RWPE1 (cell line): ENCODE measurements around the gene TMEM184B.

Source experiments
- CTCF ChIA-PET: fragments of 350-600 bp; sonication (Branson Sonifier 250); formaldehyde crosslinking; extraction: SDS; loops from one replicate; lab custom pipeline; 2021; lab: Yijun Ruan, JAX
- POLR2A ChIA-PET: fragments of 400-600 bp; formaldehyde crosslinking; extraction: SDS; loops from one replicate; lab custom pipeline; 2020; ENCODE audit warnings: antibody characterized with exemption; ENCODE audit not compliant: low non-redundant PET; lab: Yijun Ruan, JAX
- DNase-seq: peaks from one replicate; pipeline ENCODE4 v3.0.0; 2012; ENCODE audit warnings: low spot score
- H3K27ac ChIP-seq: fragments of 450-650 bp; 2 replicates; pipeline ENCODE4 v1.5.1; 2017
- TF ChIP-seq, protein P1 (sequence below): fragments of 450-650 bp; conservative IDR thresholded peaks from 2 replicates; pipeline ENCODE4 v1.5.1; 2017; ENCODE audit warnings: low read depth, mild to moderate bottlenecking

Gene TMEM184B

GRCh38 chr22:38270091-38270992, 2.5 kb downstream of the TMEM184B start:
- peak overlapping the region; percentile 83 for H3K27ac ChIP-seq
- TF ChIP-seq, protein P1, sequence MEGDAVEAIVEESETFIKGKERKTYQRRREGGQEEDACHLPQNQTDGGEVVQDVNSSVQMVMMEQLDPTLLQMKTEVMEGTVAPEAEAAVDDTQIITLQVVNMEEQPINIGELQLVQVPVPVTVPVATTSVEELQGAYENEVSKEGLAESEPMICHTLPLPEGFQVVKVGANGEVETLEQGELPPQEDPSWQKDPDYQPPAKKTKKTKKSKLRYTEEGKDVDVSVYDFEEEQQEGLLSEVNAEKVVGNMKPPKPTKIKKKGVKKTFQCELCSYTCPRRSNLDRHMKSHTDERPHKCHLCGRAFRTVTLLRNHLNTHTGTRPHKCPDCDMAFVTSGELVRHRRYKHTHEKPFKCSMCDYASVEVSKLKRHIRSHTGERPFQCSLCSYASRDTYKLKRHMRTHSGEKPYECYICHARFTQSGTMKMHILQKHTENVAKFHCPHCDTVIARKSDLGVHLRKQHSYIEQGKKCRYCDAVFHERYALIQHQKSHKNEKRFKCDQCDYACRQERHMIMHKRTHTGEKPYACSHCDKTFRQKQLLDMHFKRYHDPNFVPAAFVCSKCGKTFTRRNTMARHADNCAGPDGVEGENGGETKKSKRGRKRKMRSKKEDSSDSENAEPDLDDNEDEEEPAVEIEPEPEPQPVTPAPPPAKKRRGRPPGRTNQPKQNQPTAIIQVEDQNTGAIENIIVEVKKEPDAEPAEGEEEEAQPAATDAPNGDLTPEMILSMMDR: no peak
- no peak for DNase-seq
- POLR2A ChIA-PET: interaction anchor here (0.5 kb wide), 1 partner anchor 10 kb away, joined by 3 read pairs; no protein-coding TSS in a partner anchor
- CTCF ChIA-PET: interaction anchor here (0.6 kb wide), 1 partner anchor 117 kb away, joined by 3 read pairs; no protein-coding TSS in a partner anchor

- ChIA-PET CTCF (no interaction called here), POLR2A (no interaction called here)
- TF ChIP-seq, protein P1: no peak
- H3K27ac ChIP-seq: peak overlapping the region; percentile 83
- DNase-seq: no peak
Observed at GRCh38 chr22:38269466-38269865, 3.3 kb downstream of the TMEM184B start.

GRCh38 chr22:38267086-38267485, 5.7 kb downstream of the TMEM184B start:
- TF ChIP-seq, protein P1: no peak
- POLR2A ChIA-PET: no interaction called here
- CTCF ChIA-PET: interaction anchor here (0.7 kb wide), 1 partner anchor 9 kb away, joined by 3 read pairs; no protein-coding TSS in a partner anchor
- no peak for DNase-seq
- peak overlapping the region; percentile 33 for H3K27ac ChIP-seq

DNA sequence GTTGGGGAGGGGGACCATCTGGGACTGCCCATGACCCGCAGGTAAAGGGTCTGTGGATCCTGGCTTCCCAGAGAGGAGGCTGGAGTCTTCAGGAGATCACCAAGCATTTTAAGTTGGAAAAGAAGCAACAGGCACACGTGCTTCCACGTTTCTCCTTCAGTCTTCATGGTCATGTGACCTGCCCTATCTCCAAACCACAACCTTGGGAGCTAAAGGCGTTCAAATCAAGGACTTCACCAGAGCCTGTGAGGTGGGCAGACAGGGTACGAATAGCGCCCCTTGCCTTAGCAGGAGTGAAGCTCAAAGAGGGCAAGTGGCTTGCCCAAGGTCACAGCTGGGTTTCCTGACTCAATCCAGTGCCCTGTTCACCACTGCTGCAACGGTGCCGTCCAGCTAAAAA, 6.7 kb downstream of the TMEM184B start:
- no peak for DNase-seq
- ChIA-PET CTCF (no interaction called here), POLR2A (interaction anchor here (0.6 kb wide), 1 partner anchor 66 kb away, joined by 7 read pairs; no protein-coding TSS in a partner anchor)
- H3K27ac ChIP-seq: 0 out of 2 replicates have a peak overlapping the region, but pooled peaks have one; percentile 13
- TF ChIP-seq, protein P1: no peak

GRCh38 chr22:38264322-38264843, 8.4 kb downstream of the TMEM184B start:
- ChIA-PET POLR2A (no interaction called here), CTCF (no interaction called here)
- TF ChIP-seq, protein P1: no peak
- H3K27ac ChIP-seq: peak overlapping the region; percentile 26
- DNase-seq: no peak

DNA sequence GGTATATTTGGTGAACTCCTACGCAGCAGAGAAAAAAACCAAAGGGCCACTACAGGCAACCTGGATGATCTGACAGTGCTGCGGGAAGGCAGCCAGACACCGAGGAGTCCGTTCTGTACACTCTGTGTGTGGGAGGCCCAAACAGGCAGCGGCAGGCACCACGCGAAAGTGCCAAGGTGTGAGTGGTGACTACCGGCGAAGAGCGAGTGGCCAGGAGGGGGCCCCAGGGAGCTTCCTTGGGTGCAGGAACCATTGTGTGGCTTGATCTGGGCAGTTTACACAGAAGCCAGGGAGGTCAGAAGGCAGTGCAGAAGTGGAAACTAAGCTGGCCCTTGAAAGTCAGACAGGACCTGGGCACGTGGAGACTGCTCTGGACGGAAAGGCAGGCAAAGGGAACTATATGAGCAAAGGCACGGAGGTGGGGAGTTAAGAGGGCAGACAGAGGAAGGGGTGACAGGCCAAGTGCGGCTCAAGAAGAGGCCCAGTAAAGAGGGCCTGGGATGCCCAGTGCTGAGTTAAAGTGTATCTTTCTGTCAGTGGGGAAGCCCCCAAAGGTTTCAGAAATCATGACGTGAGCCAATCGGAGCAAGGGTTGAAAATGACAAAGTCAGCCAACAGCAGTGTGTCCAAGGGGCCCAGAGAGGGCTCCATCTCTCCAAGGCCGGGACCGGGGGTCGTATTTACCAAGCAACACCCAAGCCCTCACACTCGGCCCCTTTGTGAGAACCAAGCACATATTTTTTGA, 10.6 kb downstream of the TMEM184B start:
- peak overlapping the region; percentile 41 for H3K27ac ChIP-seq
- TF ChIP-seq, protein P1: peak; percentile 15; the same call in 1 of the 2 replicates
- DNase-seq: no peak
- POLR2A ChIA-PET: no interaction called here
- CTCF ChIA-PET: no interaction called here
